CD4-positive, alpha-beta T cell (primary cell): ENCODE measurements around the gene IRAK2. TPM values are rescaled to one million over a fixed set of nuclear protein-coding genes. Genes with fewer than 3 reads are reported as not detected.

Experiments used
- ATAC-seq: fragments of 200-7000 bp; cut with Tn5 transposase; one replicate; pipeline ENCODE4 v1.10.0; 2022; ENCODE audit warnings: mild to moderate bottlenecking; ENCODE audit not compliant: poor library complexity
- CTCF ChIA-PET: fragments of 350-600 bp; sonication (Branson Sonifier 250); formaldehyde crosslinking; loops from one replicate; lab custom pipeline; 2021; ENCODE audit warnings: antibody characterized with exemption, inconsistent platforms; lab: Charles Lee
- POLR2A ChIA-PET: fragments of 350-600 bp; sonication (Branson Sonifier 250); formaldehyde crosslinking; loops from one replicate; lab custom pipeline; 2021; ENCODE audit warnings: antibody characterized with exemption, inconsistent platforms; lab: Charles Lee
- DNase-seq, 14 experiments: peaks; one replicate each; pipeline ENCODE4 v3.0.0-alpha.2; 2013 to 2020; ENCODE audit warnings: mixed read lengths in 2 of 14
- H3K27ac ChIP-seq, 2 donors: one replicate each; pipeline versions ENCODE4 v1.5.1 to v1.7.0; 2013; ENCODE audit warnings: low read length in 2 of 2, low read depth in 1 of 2, mild to moderate bottlenecking in 1 of 2
- H3K27me3 ChIP-seq, 2 experiments: 1 replicate in 1 of 2; 2 replicates in 1 of 2; pipeline versions ENCODE4 v1.6.1 to v1.7.0; 2013; ENCODE audit warnings: low read length in 2 of 2, control low read depth in 1 of 2, mild to moderate bottlenecking in 1 of 2, moderate library complexity in 1 of 2; ENCODE audit not compliant: insufficient read depth in 2 of 2, control insufficient read depth in 1 of 2
- H3K36me3 ChIP-seq: one replicate; pipeline ENCODE4 v1.6.1; 2013; ENCODE audit warnings: low read length, control low read depth; ENCODE audit not compliant: insufficient read depth
- H3K4me1 ChIP-seq: one replicate; pipeline ENCODE4 v1.6.1; 2013; ENCODE audit warnings: low read length, control low read depth; ENCODE audit not compliant: insufficient read depth
- H3K4me3 ChIP-seq: one replicate; pipeline ENCODE4 v1.5.1; 2013; ENCODE audit warnings: mild to moderate bottlenecking, low read length, moderate library complexity
- H3K9me3 ChIP-seq, 2 experiments: 1 replicate in 1 of 2; 2 replicates in 1 of 2; pipeline versions ENCODE4 v1.6.1 to v1.7.0; 2013; ENCODE audit warnings: low read length in 2 of 2, mild to moderate bottlenecking in 2 of 2, control low read depth in 1 of 2, moderate library complexity in 1 of 2; ENCODE audit not compliant: control insufficient read depth in 1 of 2, insufficient read depth in 1 of 2
- H3K27ac Mint-ChIP-seq: one replicate; pipeline ENCODE4 v1.8.0; 2020; ENCODE audit warnings: mixed read lengths
- H3K27me3 Mint-ChIP-seq: one replicate; pipeline ENCODE4 v1.8.0; 2021; ENCODE audit warnings: mixed read lengths
- H3K36me3 Mint-ChIP-seq: one replicate; pipeline ENCODE4 v1.8.0; 2021; ENCODE audit warnings: low read depth, mixed read lengths
- H3K4me1 Mint-ChIP-seq: one replicate; pipeline ENCODE4 v1.8.0; 2021; ENCODE audit warnings: low read depth, mixed read lengths
- H3K4me3 Mint-ChIP-seq: one replicate; pipeline ENCODE4 v1.8.0; 2020; ENCODE audit warnings: mild to moderate bottlenecking, mixed read lengths
- H3K9me3 Mint-ChIP-seq: one replicate; pipeline ENCODE4 v1.8.0; 2020; ENCODE audit warnings: mixed read lengths
- CTCF ChIP-seq: fragments of 200-600 bp; IDR thresholded peaks from one replicate; pipeline ENCODE4 v1.8.0; 2022; ENCODE audit warnings: antibody characterized with exemption, mild to moderate bottlenecking
- intact Hi-C, 2 experiments: fragments of 100-400 bp; cut with DNase I in 1 of 2; cut with micrococcal nuclease in 1 of 2; formaldehyde crosslinking; loops; one replicate each; pipeline versions ENCODE4 v1.15.1 to v1.9.0; 2023 to 2025; cut with DNase I, micrococcal nuclease
- total RNA-seq, 174 experiments: library from RNA in 2 of 174; stranded (reverse) in 2 of 174; gene quantifications; one replicate each; pipeline ENCODE4 v1.2.3 and lab custom pipeline; 2021 to 2026

Gene IRAK2
- total RNA-seq, 2 experiments from 2014 or later = 1.4 to 1.6 TPM

- Mint-ChIP-seq H3K27ac (peak overlapping the region; percentile 72), H3K4me3 (peak overlapping the region; percentile 31), H3K36me3 (peaks cover 92% of the 10 kb centered on the region), H3K9me3 (no peaks in the 10 kb centered on the region), H3K4me1 (peaks cover 54% of the 10 kb centered on the region), H3K27me3 (no peaks in the 10 kb centered on the region)
- ChIA-PET POLR2A (no interaction called here), CTCF (interaction anchor here (1.7 kb wide), 1 partner anchor 9 kb away, joined by 6 read pairs; no protein-coding TSS in a partner anchor)
- Histone ChIP-seq H3K27me3 (no peaks in the 10 kb centered on the region), H3K27ac (no peak overlapping the region), H3K36me3 (peaks cover 87% of the 10 kb centered on the region), H3K4me3 (no peak overlapping the region), H3K9me3 (no peaks in the 10 kb centered on the region), H3K4me1 (peaks cover 55% of the 10 kb centered on the region)
- ATAC-seq = no peak
- TF ChIP-seq CTCF = no peak
- intact Hi-C loops = no loop called here
- no peak for DNase-seq
Measured at GRCh38 chr3:10272977-10273376, 108.3 kb downstream of the IRAK2 start.

GRCh38 chr3:10273702-10274305 lies 109.1 kb downstream of the IRAK2 start:
- Mint-ChIP-seq H3K27me3 (no peaks in the 10 kb centered on the region), H3K9me3 (no peaks in the 10 kb centered on the region), H3K4me1 (peaks cover 49% of the 10 kb centered on the region), H3K36me3 (peaks cover 90% of the 10 kb centered on the region), H3K27ac (peak overlapping the region; percentile 72), H3K4me3 (peak overlapping the region; percentile 46)
- ChIA-PET CTCF (interaction anchor here (0.5 to 2.8 kb wide), 2 partner anchors 10 to 49 kb away, joined by 3 to 9 read pairs; no protein-coding TSS in a partner anchor), POLR2A (no interaction called here)
- ATAC-seq (no peak), DNase-seq (no peak)
- Histone ChIP-seq H3K27ac (no peak overlapping the region), H3K27me3 (no peaks in the 10 kb centered on the region), H3K36me3 (peaks cover 88% of the 10 kb centered on the region), H3K4me3 (no peak overlapping the region), H3K4me1 (peaks cover 57% of the 10 kb centered on the region), H3K9me3 (no peaks in the 10 kb centered on the region)
- intact Hi-C loops = no loop called here
- no peak for TF ChIP-seq CTCF

- TF ChIP-seq CTCF = no peak
- no peaks in the 10 kb centered on the region for H3K27me3 ChIP-seq
- no peak overlapping the region for H3K4me3 ChIP-seq
- H3K36me3 ChIP-seq = peaks cover 87% of the 10 kb centered on the region
- no peaks in the 10 kb centered on the region for H3K9me3 ChIP-seq
- H3K4me1 ChIP-seq = peaks cover 50% of the 10 kb centered on the region
- H3K9me3 Mint-ChIP-seq = no peaks in the 10 kb centered on the region
- peak overlapping the region; percentile 72 for H3K27ac Mint-ChIP-seq
- no peaks in the 10 kb centered on the region for H3K27me3 Mint-ChIP-seq
- DNase-seq = no peak
- POLR2A ChIA-PET = no interaction called here
- CTCF ChIA-PET = interaction anchor here (0.5 to 2.8 kb wide), 2 partner anchors 11 to 48 kb away, joined by 3 to 9 read pairs; no protein-coding TSS in a partner anchor
- intact Hi-C loops = no loop called here
- H3K4me1 Mint-ChIP-seq = peaks cover 50% of the 10 kb centered on the region
- no peak for ATAC-seq
- no peak overlapping the region for H3K4me3 Mint-ChIP-seq
- peaks cover 91% of the 10 kb centered on the region for H3K36me3 Mint-ChIP-seq
- no peak overlapping the region for H3K27ac ChIP-seq
Measured at GRCh38 chr3:10274601-10275000, 109.9 kb downstream of the IRAK2 start.
